ENCODE data around the gene MAMDC4. TPM values are rescaled to one million over a fixed set of nuclear protein-coding genes. Genes with fewer than 3 reads are reported as not detected.

Gene MAMDC4
- total and polyA plus RNA-seq, 2 of the 13 experiments (the other 11 are each of a cell fraction or from before 2014, with no cell fraction given) = 6.0 to 6.8 TPM

GRCh38 chr9:136835162-136835931, 16.8 kb upstream of the MAMDC4 start (continued):
- TF ChIP-seq ATF5 (CRISPR knock-in tag; IDR thresholded peaks at IDR 0.05; ENCODE audit: low read depth) = no peak
- no peak for TF ChIP-seq ZNF256 (CRISPR knock-in tag; conservative IDR thresholded peaks at IDR 0.05)
- TF ChIP-seq PAX8 (CRISPR knock-in tag; IDR thresholded peaks at IDR 0.05; ENCODE audit: borderline replicate concordance) = no peak
- 0 out of 2 replicates have a peak, but pooled peaks have one; percentile 23 for TF ChIP-seq MXD1 (CRISPR knock-in tag; IDR thresholded peaks at IDR 0.05)
- no peak for TF ChIP-seq DMAP1 (CRISPR knock-in tag; IDR thresholded peaks at IDR 0.05)
- TF ChIP-seq GPN1 (CRISPR knock-in tag; IDR thresholded peaks at IDR 0.05; ENCODE audit: borderline replicate concordance) = no peak
- no peak for TF ChIP-seq MTERF4 (CRISPR knock-in tag; IDR thresholded peaks at IDR 0.05)
- TF ChIP-seq MAFG (CRISPR knock-in tag; IDR thresholded peaks at IDR 0.05) = no peak
- no peak for TF ChIP-seq ARNTL (CRISPR knock-in tag; IDR thresholded peaks at IDR 0.05)
- no peak for TF ChIP-seq ZNF670 (CRISPR knock-in tag; IDR thresholded peaks at IDR 0.05; ENCODE audit: borderline replicate concordance)
- no peak for TF ChIP-seq YY1 (IDR thresholded peaks at IDR 0.05; ENCODE audit: insufficient read depth, insufficient replicate concordance, low read depth, low read length)
- no peak for TF ChIP-seq DR1 (CRISPR knock-in tag; IDR thresholded peaks at IDR 0.05)
- TF ChIP-seq AGO1 (IDR thresholded peaks at IDR 0.05; ENCODE audit: low read depth, low read length, poor library complexity, severe bottlenecking) = peak; percentile 96
- TF ChIP-seq PHF5A (CRISPR knock-in tag; IDR thresholded peaks at IDR 0.05; ENCODE audit: low read depth, unreplicated experiment) = no peak
- TF ChIP-seq AGO2 (optimal IDR thresholded peaks at IDR 0.05; ENCODE audit: low read depth, low read length) = peak; percentile 95
- no peak for TF ChIP-seq XRCC5 (optimal IDR thresholded peaks at IDR 0.05; ENCODE audit: low read length)
- no peak for TF ChIP-seq CHD2 (IDR thresholded peaks at IDR 0.05; ENCODE audit: low read depth, low read length)
- peak; percentile 51 for TF ChIP-seq POLR2G (IDR thresholded peaks at IDR 0.05; ENCODE audit: low read depth, low read length)
- TF ChIP-seq FOXK2 (IDR thresholded peaks at IDR 0.05) = no peak
- no peak for TF ChIP-seq ZNF160 (CRISPR knock-in tag; IDR thresholded peaks at IDR 0.05)
- no peak for TF ChIP-seq AFF4 (CRISPR knock-in tag; IDR thresholded peaks at IDR 0.05)
- TF ChIP-seq STAT6 (CRISPR knock-in tag; IDR thresholded peaks at IDR 0.05; ENCODE audit: borderline replicate concordance) = no peak
